ENCODE results near the gene ST8SIA5.

ST8SIA5 gene

DNA sequence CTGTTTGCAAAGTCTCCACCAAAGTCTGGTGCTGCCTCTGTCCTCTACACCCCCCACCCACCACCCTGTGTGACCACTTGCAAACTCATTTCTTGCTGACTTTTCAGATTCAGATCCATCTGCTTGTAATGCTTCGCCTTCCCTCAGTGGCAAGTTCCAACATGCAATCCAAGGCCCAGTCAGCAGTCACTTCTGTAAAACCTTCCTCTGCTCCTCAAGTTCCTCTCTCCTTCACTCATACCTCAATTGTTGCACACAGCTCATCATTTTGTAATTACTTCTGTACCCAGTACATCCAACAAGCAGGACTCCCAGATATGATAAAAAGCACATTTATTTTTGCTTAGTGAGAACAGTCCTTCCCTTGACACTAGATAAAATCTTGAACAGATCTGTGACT is 93.3 kb downstream of the ST8SIA5 start:
- DNase-seq = no peak

DNA sequence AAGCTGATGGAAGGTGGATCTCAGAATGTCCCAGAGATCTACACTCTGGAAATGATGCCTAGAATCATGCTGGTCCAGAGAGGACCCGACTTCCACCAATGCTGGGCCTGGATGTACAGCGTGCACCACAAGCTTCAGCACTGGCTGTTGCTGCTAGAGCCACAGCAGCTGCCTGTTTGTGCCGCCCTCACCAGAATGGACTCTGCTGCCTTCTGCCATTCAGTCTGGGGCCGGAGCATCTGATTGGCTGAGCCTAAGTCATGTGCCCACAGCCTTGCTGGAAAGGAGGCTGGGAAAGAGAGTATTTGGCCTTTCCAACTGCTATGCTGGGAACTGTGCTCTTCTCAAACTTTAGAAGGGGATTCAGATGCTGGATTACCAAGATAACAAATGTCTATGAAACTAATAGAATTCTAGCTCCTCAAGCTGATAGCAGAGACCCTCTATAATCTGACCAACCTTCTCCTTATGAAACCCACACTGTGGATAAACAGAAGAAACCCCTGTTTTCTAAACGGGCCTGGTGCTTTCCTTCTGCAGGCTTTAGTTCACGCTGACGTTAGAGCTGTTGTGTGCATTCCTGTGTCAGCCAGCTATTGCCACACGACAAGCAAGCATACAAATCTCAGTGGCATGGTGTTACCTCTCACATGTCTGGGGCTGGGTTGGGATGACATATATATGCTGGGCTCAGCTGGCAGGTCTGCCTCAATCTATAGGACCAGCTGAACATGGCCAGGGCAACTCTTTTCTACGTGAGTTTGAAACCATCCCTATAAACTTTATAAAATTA is 95.7 kb downstream of the ST8SIA5 start:
- peak; percentile 80 to 82 for DNase-seq

DNA sequence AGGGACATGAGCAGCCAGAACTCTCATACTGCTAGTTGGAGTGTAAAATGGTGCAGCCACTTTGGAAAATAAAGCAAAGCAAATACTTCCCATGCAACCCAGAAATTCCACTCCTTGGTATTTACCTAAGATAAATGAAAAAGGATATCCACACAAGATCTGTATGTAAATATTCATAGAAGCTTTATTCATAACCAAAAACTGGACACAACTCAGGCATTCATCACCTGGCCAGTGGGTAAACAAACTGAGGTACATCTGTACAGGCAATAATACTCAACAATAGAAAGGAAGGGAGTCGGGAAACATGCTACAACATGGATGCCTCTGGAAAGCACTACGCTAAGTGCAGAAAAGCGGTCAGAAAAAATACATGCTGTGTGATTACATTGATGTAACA is 97.4 kb downstream of the ST8SIA5 start:
- no peak for DNase-seq

DNA sequence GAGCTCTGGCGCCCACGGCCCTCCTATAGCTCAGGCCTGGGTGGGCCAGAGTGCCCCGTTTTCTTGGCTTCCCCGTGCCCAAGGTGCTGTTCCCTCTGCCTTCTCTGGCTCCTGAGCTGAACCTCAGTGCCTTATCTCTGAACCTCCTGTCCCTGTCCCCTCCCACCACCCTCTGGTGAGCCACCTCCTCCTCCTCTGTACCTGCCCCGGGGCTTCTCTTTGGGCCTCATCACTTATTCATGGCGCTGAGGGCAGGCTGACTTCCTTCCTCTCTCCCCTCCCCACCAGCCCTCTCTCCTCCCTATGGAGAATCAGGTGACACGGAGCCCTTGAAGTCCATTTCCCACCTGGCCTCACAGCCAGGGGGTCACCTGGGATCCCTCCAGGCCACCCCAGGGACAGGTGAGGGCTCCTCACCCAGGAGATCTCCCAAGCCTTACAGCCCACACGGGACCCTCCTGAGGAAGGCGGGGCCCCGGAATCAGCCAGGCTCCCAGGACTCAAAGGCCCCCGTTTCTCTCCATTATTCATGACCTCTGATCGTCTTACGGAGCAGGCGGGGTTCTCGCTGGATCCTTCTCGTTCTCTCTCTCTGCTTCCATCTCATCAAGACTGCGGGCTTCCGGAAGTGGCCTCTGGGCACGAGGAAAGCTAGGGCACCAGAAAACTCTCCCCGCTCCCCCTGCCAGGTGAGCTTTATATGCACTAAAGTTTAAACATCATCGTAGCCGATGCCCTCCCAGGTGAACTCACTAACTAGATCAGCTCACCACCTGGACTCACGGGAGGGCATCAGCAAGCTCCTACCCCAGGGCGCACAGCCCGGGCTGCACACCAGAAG is 99.5 kb downstream of the ST8SIA5 start, which contains the start of gene LOXHD1:
Gene LOXHD1 (minus strand): TSS at position 106 of the 841 bp plus-strand sequence. CDS start 187 bp downstream, outside the sequence.
- DNase-seq = no peak

DNA sequence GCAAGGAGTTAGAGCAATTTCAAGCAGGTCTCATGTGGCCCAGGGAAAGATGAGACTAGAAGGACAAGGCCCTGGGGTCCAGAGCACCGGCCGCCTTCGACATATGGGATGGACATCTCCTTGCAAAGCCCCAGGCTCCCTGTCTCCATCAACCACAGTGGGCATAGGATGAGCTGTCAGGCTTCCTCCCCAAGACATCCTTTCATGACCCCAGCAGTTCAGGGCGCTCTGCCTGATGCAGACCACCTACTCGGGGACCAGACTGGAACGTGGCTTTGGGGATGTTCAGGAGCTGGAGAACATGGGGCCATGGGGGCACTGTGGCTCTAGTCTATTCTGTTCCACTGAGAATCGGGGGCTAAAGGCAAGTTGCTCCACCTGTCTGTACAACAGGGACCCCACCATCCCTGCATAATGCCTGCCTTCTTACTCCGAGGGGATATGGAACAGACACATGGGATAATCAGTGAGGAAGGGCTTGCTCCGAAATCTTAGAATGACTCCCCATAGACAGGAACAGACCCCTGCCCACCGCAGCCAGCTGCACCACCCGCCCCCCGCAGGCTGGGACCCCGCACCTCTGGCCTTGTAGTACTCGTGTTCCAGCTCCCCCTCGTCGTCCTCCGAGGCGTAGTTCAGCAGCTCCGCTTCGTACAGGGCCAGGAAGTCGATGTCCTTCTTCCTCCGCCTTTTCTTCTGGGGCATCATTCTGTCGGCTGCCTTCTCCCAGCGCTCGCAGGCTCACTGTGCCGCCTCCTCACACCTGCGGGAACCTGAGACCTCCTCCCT is 100.3 kb downstream of the ST8SIA5 start:
- no peak for DNase-seq

DNA sequence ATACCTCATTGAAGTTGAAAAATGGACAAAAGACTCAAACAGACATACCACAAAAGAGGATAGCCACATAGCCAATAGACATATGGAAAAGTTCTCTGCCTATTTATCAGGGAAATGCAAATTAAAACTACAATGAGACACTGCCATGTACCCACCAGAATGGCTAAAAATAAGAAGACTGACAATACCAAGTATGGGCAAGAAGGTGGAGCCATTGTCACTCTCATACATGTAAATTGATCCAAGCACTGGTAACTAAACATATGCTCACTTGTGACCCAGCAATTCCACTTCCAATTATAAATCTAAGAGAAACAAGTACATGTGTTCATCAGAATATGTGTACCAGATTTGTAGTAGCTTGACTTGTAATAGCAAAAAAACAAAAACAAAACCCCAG is 104.5 kb downstream of the ST8SIA5 start:
- DNase-seq = no peak

DNA sequence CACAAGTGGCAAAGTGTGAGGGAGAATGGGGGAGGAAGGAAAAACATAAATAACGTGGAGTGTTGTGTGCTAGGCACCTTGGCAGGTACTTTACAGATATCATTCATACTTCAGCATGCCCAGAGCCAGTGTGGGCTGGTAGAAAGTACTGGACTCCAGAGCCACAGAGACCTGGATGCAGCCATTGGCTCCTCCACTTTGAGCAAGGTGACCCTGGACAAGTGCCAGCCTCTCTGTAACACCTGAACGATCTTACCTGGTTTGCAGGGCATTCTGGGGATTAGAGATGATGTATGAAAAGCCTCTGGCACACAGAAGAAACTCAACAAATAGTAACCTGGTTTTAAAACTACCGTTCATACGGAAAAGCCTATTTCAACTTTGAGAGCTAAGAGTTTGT is 106.2 kb downstream of the ST8SIA5 start:
- DNase-seq = no peak

DNA sequence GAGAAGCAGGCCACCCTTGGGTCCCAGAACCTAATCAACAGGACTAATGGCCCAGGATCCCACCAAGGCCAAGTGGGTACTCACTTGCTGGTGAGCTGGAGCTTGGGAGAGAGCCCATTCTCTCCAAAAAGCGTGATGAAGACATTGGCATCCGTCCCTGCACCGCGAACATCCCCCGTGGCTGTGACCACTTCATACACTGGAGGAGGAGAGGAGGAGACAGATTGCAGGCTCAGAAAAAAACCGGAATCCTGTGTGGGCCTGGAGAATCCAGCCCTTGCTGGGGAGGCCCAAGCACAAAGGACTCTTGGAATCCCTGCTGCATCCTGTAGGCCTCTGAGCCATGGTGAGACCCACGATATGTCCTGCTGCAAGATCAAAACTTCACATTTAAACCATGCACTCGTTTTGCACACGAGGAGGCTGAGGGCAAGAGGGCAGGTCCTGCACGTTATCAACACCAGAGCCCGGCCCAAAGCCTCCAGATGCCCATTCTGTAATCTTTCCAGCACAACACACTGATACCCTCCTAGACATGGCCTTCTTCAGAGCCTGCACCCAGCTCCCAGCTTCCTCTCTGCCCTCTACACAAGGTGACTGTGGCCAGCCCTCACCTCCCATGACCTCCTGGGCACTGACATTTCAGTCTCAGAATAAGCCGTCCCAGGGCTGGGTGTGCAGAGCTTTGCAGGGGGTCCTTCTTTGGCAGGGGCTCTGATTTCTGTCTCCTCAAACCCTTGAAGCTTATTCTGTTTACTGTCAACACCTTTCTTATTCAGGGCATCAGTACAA is 107.6 kb downstream of the ST8SIA5 start:
- no peak for DNase-seq

DNA sequence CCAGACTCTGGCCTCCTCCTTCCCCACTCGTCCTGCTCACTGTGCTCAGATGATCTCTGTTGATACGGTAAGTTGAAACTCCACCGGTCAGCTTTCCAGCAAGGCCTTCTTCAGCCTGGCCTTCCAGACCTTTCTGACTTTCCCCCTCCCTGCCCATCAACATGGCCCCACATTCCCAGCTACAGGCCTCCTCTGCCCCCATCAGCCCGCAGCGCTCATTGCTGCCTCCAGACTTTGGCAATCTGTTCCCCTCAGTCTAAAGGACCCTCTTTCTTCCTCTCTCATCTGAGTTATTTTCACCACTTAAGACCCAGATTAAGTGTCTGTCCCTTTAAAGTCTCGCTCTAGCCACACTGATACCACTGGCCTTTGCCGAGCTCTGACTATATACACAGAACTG is 110.4 kb downstream of the ST8SIA5 start:
- no peak for DNase-seq

DNA sequence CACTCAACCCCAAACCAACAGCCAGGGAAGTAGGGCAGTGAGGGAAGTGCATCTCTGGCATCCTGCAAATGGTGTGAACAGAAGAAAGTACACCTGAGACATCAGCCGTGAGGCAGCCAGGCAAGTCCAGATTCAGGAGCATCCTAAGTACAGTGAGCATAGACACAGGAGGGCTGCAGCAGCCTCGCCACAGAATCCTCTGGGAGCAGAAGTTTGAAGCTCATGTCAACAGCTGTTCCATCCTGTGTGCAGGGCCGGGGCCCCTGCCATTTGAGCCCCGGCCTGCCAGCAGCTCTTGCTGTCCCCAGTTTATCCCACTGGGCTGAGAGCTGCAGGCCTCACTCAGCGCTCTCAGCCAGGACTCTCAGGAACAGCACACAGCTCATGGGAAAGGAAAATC is 114.3 kb downstream of the ST8SIA5 start:
- DNase-seq = no peak

DNA sequence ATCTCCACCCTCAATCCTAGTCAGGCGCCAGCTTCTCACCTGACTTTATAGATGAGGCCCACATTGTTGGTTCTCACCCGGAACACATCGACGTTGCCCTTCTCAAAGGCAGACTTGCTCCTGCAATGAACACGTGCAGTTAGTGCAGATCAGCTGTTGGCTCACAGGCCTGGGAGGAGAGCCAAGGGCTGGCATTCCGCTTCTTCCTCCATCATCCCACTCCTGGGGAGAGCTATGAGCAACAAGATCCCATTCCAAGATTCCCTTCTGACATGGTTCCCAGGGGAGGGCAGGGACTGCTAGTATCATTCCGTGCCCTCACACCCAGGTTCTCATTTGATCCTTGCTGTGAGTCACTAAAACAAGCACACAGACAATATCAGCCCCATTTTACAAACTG is 114.9 kb downstream of the ST8SIA5 start:
- no peak for DNase-seq

DNA sequence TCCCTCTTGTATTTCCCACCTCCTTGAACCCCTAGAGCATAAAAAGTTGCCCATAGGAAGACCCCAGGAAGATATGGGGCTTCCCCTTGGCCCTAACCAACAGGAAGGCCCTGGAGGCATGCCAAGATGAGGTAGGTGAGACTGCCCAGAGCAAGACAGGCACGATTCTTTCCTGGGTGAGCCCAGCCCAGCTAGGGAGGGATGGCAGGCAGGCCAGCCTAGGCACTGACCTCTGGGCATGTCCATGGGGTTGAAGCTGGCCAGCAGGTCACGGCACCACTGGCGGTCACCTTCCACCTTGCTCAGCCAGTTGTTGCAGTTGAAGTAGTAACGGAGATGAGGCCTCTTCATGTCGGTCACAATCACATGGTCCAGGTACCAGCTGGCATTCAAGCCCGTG is 117.5 kb downstream of the ST8SIA5 start:
- no peak for DNase-seq

DNA sequence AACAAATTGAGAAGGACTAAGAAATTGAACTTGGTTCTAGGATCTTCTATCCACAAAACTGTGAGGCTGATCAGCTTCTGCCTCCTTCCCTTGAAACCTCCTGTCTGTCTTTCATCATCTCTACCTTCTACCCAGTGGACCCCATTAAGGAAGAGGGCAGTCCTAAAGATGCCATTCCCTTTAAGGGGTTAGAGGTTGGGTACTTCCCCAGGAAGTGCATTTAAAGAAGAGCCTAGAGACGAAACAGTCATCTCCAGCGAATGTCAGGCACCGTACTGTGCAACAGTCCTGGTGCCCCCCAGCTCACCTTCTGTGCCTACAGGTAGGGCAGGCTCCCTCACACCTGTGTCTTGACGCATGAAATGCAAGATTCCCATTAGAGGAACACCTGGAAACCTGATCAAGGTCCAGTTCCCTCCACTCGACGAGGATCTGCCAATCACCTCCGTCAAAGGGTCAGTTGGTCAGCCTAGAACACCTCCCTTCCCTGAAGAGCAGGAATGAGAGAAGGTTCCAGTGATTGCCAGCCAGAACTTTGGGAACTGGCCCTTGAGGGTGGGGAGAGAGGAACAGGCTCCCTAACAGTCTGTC is 120.7 kb downstream of the ST8SIA5 start:
- DNase-seq = no peak

DNA sequence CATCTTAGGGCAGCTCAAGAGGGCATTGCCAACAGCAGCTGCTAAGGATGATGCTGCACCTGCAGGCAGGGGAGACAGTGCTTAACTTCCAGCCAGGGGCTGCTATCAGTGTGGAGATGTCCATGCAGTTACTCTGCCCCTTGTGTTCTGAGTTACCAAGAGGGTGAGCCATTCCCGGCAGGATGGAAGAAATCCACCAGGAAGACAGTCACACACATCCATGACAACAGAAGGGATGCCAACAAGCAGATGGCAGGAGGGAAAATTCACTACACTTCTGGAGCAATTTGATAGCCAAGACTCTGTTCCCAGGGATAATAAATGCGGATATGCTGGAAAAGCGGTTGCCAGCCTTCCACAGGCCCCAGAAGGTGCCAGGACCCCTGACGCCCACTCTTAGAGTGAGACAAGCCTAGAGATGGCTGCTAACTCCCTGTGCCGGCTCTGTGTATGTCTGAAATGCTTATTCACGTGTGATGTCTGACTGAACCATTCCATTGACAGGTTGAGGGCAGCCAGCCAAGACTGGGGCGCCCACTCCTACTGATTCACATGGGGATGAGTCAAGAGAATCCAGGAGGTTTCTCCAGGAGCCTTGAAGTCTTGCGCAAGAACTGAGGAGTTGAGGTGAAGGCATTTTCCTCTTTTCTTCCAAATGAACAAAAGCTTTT is 124.3 kb downstream of the ST8SIA5 start:
- DNase-seq = peak; percentile 7 to 36

DNA sequence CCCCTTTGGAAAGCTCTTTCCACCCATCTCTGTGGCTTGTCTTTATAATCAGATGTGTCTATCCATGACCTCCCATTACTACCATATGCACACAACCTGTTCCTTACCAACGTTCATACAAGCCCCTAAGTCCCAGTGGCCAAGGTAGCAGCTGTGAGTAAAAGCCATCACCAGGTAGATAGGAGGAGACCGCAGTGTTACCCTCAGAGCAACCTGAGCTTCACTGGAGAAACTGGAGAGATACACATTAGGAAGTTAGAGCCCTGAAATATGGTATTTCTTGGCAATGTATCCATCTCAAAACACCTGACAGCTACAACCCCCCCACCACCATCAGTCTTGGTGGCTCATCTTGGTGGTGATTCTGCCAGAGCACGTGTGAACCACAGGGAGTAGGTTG is 125.9 kb downstream of the ST8SIA5 start:
- DNase-seq = no peak

DNA sequence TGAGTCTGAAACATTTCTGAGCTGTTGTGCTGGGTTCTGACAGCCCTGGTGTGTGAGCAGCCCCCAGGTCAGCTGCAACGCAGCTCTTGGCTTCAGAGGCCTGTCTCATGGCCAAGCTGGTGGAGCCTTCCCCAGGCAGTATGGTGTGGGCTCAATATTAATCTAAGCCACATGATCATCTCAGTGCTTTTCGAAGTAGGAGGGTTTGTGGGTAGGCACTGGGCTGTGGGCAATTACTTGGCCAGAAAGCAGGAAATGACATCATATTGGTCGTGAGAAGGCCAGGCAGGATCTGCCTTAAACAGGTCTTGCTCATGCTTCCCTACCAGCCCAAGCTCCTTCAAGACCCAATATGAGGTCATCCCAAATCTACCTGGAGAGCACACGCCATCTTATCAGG is 126.7 kb downstream of the ST8SIA5 start:
- no peak for DNase-seq

DNA sequence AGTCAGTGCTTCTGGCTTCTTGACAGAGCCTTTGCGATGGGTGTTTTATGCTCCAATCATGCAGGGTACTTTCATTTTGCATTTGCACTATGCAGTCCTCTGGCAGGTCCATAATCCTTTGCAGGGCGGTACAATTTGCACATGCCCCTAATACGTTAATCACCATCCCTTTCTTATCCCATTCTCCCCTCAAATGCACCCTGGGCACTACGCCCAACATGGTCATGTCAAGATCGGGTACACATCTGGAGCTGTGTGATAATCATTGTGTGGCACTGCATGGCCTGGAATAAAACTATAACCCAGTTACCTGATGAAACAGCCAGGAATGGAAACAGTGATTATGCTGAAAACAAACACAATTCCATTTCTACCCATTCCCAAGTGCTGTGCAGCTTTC is 127.5 kb downstream of the ST8SIA5 start:
- DNase-seq = no peak

DNA sequence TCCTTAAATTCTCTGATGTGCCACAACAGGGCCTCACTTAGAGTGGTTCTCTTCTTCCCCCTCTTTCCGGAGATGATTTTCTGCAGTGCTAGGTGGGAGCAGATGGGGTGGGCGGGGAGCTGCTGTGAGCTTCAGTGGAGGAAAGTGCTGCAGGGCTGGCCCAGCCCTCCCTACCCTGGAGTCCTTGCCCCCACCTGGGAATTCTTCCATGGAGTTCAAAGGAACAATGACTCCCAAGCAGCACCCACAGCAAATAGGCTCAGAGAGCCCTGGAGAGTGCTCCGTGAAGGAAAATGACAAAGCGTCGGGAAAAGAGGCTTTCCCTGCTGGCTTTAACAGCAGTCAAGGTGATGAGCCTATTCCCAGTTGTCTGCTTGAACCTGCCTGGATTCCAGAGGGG is 128.6 kb downstream of the ST8SIA5 start:
- no peak for DNase-seq

DNA sequence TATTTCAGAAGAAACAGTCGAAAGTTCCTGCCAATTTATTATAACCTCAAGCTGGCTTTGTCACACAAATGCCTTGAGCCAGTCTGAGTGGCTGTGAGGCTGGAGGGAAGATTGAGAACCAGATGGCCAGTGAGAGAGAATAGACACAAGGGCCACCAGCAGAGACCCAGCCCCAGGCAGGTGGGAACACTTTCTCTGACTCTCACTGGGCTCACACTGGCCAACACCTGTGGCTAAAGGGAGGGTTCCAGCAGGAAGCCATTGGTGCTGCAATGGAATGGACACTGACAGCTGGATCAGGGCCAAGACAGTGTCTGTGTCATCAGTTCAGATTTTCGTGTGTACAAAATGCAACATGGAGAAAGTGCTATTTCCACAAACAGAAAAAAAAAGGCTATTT is 129.7 kb downstream of the ST8SIA5 start:
- DNase-seq = no peak

DNA sequence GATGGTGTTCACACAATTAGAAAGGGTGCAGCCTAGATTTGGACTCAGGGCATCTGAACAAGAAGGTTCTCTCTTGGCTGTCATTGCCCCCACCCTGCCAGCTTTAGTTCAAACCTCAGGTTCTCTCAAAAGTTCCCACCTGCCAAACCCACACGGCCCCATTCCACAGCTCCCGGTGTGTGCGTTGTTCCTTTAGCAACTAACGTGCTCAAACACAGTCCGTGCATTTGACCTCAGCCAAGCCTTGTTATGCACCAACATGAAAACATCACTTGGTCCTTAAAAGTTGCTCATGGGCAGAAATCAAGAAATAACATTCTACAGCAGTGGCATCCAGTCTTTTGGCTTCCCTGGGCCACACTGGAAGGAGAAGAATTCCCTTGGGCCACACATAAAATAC is 131.8 kb downstream of the ST8SIA5 start:
- DNase-seq = no peak

DNA sequence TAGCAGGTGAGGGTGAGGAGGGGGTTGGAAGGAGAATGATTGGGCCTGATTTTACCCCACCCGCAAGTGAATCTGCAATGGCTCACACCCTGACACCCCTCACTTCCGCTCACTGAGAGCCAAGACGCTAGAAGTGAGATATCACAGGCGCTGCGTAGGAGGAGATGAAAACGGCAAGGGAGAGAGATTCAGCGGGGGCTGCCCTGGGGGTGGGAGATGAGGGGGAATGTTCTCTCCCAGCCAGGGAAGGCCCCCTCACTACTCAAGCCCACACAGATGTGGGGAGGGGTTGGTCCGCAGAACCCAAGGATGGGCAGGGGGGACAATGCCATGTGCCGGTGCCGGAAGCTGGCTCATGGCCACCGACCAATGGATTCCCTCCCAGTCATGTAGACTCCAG is 132.7 kb downstream of the ST8SIA5 start:
- peak in 1 of 2 donors; percentile 9 for DNase-seq
